HepG2 (cell line): Measurements from ENCODE around the gene LOXL4. TPM values are rescaled to one million over a fixed set of nuclear protein-coding genes. Genes with fewer than 3 reads are reported as not detected.

ENCODE experiments used
- ATAC-seq: fragments of 200-7000 bp; cut with Tn5 transposase; 3 replicates; pipeline ENCODE4 v1.9.1; 2020; ENCODE audit warnings: mild to moderate bottlenecking, moderate library complexity
- BruUV-seq: library from RNA; stranded (reverse); fragments of 400-500 nt; replicated peaks from 2 replicates; lab custom pipeline; 2021; lab: Mats Ljungman, UMichigan
- CTCF ChIA-PET: fragments of 300-600 bp; formaldehyde crosslinking; extraction: SDS; loops from one replicate; lab custom pipeline; 2021; ENCODE audit warnings: low total read pairs, inconsistent platforms, low intra/inter-chr PET ratio; lab: Yijun Ruan, JAX
- POLR2A ChIA-PET: fragments of 350-600 bp; sonication (Branson Sonifier 250); formaldehyde crosslinking; loops from one replicate; lab custom pipeline; 2020; ENCODE audit warnings: antibody characterized with exemption, inconsistent platforms; lab: Yijun Ruan, JAX
- DNase-seq: peaks from one replicate; pipeline ENCODE4 v3.0.0-alpha.2; 2015; ENCODE audit warnings: low spot score
- FAIRE-seq: peaks from 3 replicates; lab custom pipeline; 2011; peaks lifted over from hg19 to GRCh38; lab: Jason Lieb, UNC
- H2AFZ ChIP-seq: one replicate; pipeline ENCODE4 v1.6.1; 2011; ENCODE audit warnings: low read length, inconsistent platforms
- H3K27ac ChIP-seq: fragments of 300-600 bp; 3 replicates; pipeline ENCODE4 v1.8.0; 2011; ENCODE audit warnings: mixed run types, mild to moderate bottlenecking, mixed read lengths, low read length, inconsistent platforms; ENCODE audit not compliant: insufficient read depth; ENCODE audit errors: extremely low read length
- H3K27me3 ChIP-seq, 2 experiments: fragments of 200-600 bp in 1 of 2; 2 replicates in 1 of 2; 3 replicates in 1 of 2; pipeline versions ENCODE4 v1.6.0 to v1.8.0; 2011; ENCODE audit warnings: low read length in 2 of 2, mild to moderate bottlenecking in 2 of 2, moderate library complexity in 2 of 2, inconsistent platforms in 1 of 2; ENCODE audit not compliant: insufficient read depth in 2 of 2, control insufficient read depth in 1 of 2
- H3K36me3 ChIP-seq, 2 experiments: fragments of 200-600 bp in 1 of 2; replicated peaks in 1 of 2; 2 replicates in 1 of 2; 3 replicates in 1 of 2; pipeline versions ENCODE4 v1.5.1 to v1.8.0; 2011; ENCODE audit warnings: low read length in 2 of 2, inconsistent platforms in 1 of 2; ENCODE audit not compliant: insufficient read depth in 2 of 2, control insufficient read depth in 1 of 2
- H3K4me1 ChIP-seq: 2 replicates; pipeline ENCODE4 v1.5.1; 2012; ENCODE audit warnings: low read length, inconsistent platforms; ENCODE audit not compliant: insufficient read depth
- H3K4me2 ChIP-seq: 2 replicates; pipeline ENCODE4 v1.6.0; 2011; ENCODE audit warnings: low read depth, low read length, inconsistent platforms
- H3K4me3 ChIP-seq, 3 experiments: fragments of 200-600 bp in 1 of 3; sonication (generic), shearing (Covaris generic) in 1 of 3; replicated peaks in 1 of 3; 2 replicates each; pipeline ENCODE4 v1.5.1; 2011 to 2016; ENCODE audit warnings: low read length in 3 of 3, inconsistent platforms in 2 of 3, low read depth in 2 of 3, mild to moderate bottlenecking in 2 of 3, control low read depth in 1 of 3, mixed read lengths in 1 of 3; ENCODE audit not compliant: insufficient read depth in 1 of 3
- H3K79me2 ChIP-seq: one replicate; pipeline ENCODE4 v1.6.1; 2011; ENCODE audit warnings: low read length, inconsistent platforms; ENCODE audit not compliant: insufficient read depth
- H3K9ac ChIP-seq: 2 replicates; pipeline ENCODE4 v1.6.0; 2011; ENCODE audit warnings: mild to moderate bottlenecking, low read depth, low read length, inconsistent platforms; ENCODE audit not compliant: insufficient read depth
- H3K9me3 ChIP-seq: 2 replicates; pipeline ENCODE4 v1.5.1; 2012; ENCODE audit warnings: mild to moderate bottlenecking, low read length
- H4K20me1 ChIP-seq: 2 replicates; pipeline ENCODE4 v1.6.0; 2011; ENCODE audit warnings: inconsistent platforms, mild to moderate bottlenecking, low read length, moderate library complexity; ENCODE audit not compliant: insufficient read depth
- CENPX ChIP-seq: sonication (generic); formaldehyde crosslinking; IDR thresholded peaks from 2 replicates; pipeline ENCODE4 v1.9.0; 2021; ENCODE audit warnings: mild to moderate bottlenecking, missing genetic modification reagents, moderate library complexity
- CHD4 ChIP-seq: fragments of 200-600 bp; sonication (generic); IDR thresholded peaks from 2 replicates; pipeline ENCODE4 v1.7.0; 2017; ENCODE audit warnings: mild to moderate bottlenecking, low read length, borderline replicate concordance
- ISX ChIP-seq: sonication (generic); formaldehyde crosslinking; conservative IDR thresholded peaks from 2 replicates; pipeline ENCODE4 v1.5.0; 2020; ENCODE audit warnings: missing genetic modification reagents
- MEIS2 ChIP-seq: sonication (generic); formaldehyde crosslinking; IDR thresholded peaks from 2 replicates; pipeline ENCODE4 v1.9.0; 2021; ENCODE audit warnings: mild to moderate bottlenecking, missing genetic modification reagents
- MIXL1 ChIP-seq: IDR thresholded peaks from 2 replicates; pipeline ENCODE4 v1.6.1; 2016
- TARDBP ChIP-seq: sonication (generic); formaldehyde crosslinking; IDR thresholded peaks from 2 replicates; pipeline ENCODE4 v1.8.0; 2022; ENCODE audit warnings: mild to moderate bottlenecking, missing genetic modification reagents
- THYN1 ChIP-seq: sonication (generic); formaldehyde crosslinking; IDR thresholded peaks from 2 replicates; pipeline ENCODE4 v1.8.1; 2023; ENCODE audit warnings: low read depth, mild to moderate bottlenecking, moderate library complexity, missing genetic modification reagents, borderline replicate concordance
- WGBS: methylation state at CpG from one replicate; pipeline ENCODE4 v1.1.6; 2017; ENCODE audit warnings: low lambda C conversion rate; 5-methylcytosine and 5-hydroxymethylcytosine counted together
- in situ Hi-C: cut with HindIII; loops from 2 replicates; pipeline ENCODE4 v1.10.0; 2017; ENCODE audit warnings: low pct_unique_long_range_greater_than_20kb; ENCODE audit not compliant: extremely low pct_ligation_motif_present
- intact Hi-C: fragments of 100-400 bp; cut with micrococcal nuclease; formaldehyde crosslinking; loops from one replicate; pipeline ENCODE4 v1.10.0; 2022; ENCODE audit not compliant: unreplicated experiment
- polyA plus RNA-seq, 8 experiments: library from polyadenylated mRNA; depleted of rRNA in 3 of 8; stranded (reverse) in 7 of 8; unstranded in 1 of 8; fragments of >200 nt; fragmentation: Illumina TruSeq in 4 of 8; extraction: Trizol in 4 of 8; gene quantifications; 2 replicates each; pipeline versions ENCODE4 v1.2.1 to v1.2.3, GENCODE V29; 2011 to 2016; ENCODE audit warnings: low read depth in 4 of 8, missing spikeins in 1 of 8, mixed read lengths in 1 of 8; ENCODE audit not compliant: insufficient read depth in 1 of 8
- total RNA-seq, 5 experiments: library from RNA; depleted of rRNA; stranded (reverse); fragments of >200 nt; fragmentation: Illumina TruSeq; extraction: Trizol; gene quantifications; 2 replicates each; pipeline ENCODE4 v1.2.3, GENCODE V29; 2016; ENCODE audit warnings: low read depth in 1 of 5
- TF ChIP-seq, protein P1 (sequence below): sonication (generic); formaldehyde crosslinking; IDR thresholded peaks from 2 replicates; pipeline ENCODE4 v1.5.0; 2020; ENCODE audit warnings: missing genetic modification reagents
- TF ChIP-seq, protein P2 (sequence below): sonication (generic); formaldehyde crosslinking; IDR thresholded peaks from 2 replicates; pipeline ENCODE4 v1.4.0; 2020; ENCODE audit warnings: mild to moderate bottlenecking, missing genetic modification reagents
- TF ChIP-seq, protein P3 (sequence below): sonication (generic); formaldehyde crosslinking; IDR thresholded peaks from 2 replicates; pipeline ENCODE4 v1.5.1; 2020; ENCODE audit warnings: missing genetic modification reagents, mild to moderate bottlenecking, borderline replicate concordance
- TF ChIP-seq, protein P4 (sequence below): IDR thresholded peaks from 2 replicates; pipeline ENCODE4 v1.4.0; 2020; ENCODE audit warnings: mild to moderate bottlenecking, missing genetic modification reagents

Gene LOXL4
- total and polyA plus RNA-seq, 2 of the 13 experiments (the other 11 are each of a cell fraction or from before 2014, with no cell fraction given), result 8.8 to 21.1 TPM

DNA sequence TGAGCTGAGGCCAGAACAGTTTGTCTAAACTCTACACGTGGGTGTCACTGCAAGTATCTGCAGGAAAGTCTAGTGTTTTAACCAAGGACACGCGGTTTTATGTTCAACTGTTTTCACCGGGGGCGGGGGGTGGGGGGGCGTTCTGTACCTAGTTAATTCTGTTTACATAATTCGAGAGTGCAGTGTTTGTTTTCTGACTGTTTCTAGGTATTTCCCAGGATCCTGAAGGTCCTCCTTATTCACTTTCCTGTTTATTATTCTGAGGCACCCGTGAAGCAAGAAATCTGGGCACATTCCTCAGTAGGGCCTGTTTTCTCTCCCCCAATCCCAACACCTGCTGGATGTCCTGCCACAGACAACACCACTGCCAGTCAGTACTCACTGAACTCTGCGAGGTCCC is 7.6 kb downstream of the LOXL4 start:
- no TSS peak for BruUV-seq
- Histone ChIP-seq H3K4me3 (no peak overlapping the region), H3K79me2 (no peaks in the 10 kb centered on the region), H3K4me1 (peaks cover 28% of the 10 kb centered on the region), H3K9me3 (no peaks in the 10 kb centered on the region), H3K27me3 (no peaks in the 10 kb centered on the region), H3K27ac (no peak overlapping the region), H3K36me3 (no peaks in the 10 kb centered on the region; a peak in 1 of 5 replicates), H4K20me1 (no peaks in the 10 kb centered on the region), H3K9ac (no peak overlapping the region), H3K4me2 (no peak overlapping the region), H2AFZ (no peak overlapping the region)
- intact Hi-C loops, result no loop called here
- in situ Hi-C loops, result no loop called here
- no peak for FAIRE-seq
- ChIA-PET POLR2A (no interaction called here), CTCF (no interaction called here)
- DNase-seq, result no peak
- ATAC-seq, result no peak; the same call in 2 of the 3 replicates
- 16% methylated on average over 8 of the region's 9 CpGs for WGBS
- TF ChIP-seq MEIS2 (CRISPR knock-in tag) (no peak), THYN1 (CRISPR knock-in tag) (no peak), CHD4 (no peak), MIXL1 (CRISPR knock-in tag) (0 out of 2 replicates have a peak, but pooled peaks have one; percentile 15), CENPX (CRISPR knock-in tag) (no peak), TARDBP (CRISPR knock-in tag) (no peak), ISX (CRISPR knock-in tag) (no peak)
- TF ChIP-seq, protein P1, sequence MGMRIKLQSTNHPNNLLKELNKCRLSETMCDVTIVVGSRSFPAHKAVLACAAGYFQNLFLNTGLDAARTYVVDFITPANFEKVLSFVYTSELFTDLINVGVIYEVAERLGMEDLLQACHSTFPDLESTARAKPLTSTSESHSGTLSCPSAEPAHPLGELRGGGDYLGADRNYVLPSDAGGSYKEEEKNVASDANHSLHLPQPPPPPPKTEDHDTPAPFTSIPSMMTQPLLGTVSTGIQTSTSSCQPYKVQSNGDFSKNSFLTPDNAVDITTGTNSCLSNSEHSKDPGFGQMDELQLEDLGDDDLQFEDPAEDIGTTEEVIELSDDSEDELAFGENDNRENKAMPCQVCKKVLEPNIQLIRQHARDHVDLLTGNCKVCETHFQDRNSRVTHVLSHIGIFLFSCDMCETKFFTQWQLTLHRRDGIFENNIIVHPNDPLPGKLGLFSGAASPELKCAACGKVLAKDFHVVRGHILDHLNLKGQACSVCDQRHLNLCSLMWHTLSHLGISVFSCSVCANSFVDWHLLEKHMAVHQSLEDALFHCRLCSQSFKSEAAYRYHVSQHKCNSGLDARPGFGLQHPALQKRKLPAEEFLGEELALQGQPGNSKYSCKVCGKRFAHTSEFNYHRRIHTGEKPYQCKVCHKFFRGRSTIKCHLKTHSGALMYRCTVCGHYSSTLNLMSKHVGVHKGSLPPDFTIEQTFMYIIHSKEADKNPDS (CRISPR knock-in tag), result no peak
- TF ChIP-seq, protein P2, sequence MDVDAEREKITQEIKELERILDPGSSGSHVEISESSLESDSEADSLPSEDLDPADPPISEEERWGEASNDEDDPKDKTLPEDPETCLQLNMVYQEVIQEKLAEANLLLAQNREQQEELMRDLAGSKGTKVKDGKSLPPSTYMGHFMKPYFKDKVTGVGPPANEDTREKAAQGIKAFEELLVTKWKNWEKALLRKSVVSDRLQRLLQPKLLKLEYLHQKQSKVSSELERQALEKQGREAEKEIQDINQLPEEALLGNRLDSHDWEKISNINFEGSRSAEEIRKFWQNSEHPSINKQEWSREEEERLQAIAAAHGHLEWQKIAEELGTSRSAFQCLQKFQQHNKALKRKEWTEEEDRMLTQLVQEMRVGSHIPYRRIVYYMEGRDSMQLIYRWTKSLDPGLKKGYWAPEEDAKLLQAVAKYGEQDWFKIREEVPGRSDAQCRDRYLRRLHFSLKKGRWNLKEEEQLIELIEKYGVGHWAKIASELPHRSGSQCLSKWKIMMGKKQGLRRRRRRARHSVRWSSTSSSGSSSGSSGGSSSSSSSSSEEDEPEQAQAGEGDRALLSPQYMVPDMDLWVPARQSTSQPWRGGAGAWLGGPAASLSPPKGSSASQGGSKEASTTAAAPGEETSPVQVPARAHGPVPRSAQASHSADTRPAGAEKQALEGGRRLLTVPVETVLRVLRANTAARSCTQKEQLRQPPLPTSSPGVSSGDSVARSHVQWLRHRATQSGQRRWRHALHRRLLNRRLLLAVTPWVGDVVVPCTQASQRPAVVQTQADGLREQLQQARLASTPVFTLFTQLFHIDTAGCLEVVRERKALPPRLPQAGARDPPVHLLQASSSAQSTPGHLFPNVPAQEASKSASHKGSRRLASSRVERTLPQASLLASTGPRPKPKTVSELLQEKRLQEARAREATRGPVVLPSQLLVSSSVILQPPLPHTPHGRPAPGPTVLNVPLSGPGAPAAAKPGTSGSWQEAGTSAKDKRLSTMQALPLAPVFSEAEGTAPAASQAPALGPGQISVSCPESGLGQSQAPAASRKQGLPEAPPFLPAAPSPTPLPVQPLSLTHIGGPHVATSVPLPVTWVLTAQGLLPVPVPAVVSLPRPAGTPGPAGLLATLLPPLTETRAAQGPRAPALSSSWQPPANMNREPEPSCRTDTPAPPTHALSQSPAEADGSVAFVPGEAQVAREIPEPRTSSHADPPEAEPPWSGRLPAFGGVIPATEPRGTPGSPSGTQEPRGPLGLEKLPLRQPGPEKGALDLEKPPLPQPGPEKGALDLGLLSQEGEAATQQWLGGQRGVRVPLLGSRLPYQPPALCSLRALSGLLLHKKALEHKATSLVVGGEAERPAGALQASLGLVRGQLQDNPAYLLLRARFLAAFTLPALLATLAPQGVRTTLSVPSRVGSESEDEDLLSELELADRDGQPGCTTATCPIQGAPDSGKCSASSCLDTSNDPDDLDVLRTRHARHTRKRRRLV (CRISPR knock-in tag), result no peak
- TF ChIP-seq, protein P3, sequence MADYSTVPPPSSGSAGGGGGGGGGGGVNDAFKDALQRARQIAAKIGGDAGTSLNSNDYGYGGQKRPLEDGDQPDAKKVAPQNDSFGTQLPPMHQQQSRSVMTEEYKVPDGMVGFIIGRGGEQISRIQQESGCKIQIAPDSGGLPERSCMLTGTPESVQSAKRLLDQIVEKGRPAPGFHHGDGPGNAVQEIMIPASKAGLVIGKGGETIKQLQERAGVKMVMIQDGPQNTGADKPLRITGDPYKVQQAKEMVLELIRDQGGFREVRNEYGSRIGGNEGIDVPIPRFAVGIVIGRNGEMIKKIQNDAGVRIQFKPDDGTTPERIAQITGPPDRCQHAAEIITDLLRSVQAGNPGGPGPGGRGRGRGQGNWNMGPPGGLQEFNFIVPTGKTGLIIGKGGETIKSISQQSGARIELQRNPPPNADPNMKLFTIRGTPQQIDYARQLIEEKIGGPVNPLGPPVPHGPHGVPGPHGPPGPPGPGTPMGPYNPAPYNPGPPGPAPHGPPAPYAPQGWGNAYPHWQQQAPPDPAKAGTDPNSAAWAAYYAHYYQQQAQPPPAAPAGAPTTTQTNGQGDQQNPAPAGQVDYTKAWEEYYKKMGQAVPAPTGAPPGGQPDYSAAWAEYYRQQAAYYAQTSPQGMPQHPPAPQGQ (CRISPR knock-in tag), result no peak
- TF ChIP-seq, protein P4, sequence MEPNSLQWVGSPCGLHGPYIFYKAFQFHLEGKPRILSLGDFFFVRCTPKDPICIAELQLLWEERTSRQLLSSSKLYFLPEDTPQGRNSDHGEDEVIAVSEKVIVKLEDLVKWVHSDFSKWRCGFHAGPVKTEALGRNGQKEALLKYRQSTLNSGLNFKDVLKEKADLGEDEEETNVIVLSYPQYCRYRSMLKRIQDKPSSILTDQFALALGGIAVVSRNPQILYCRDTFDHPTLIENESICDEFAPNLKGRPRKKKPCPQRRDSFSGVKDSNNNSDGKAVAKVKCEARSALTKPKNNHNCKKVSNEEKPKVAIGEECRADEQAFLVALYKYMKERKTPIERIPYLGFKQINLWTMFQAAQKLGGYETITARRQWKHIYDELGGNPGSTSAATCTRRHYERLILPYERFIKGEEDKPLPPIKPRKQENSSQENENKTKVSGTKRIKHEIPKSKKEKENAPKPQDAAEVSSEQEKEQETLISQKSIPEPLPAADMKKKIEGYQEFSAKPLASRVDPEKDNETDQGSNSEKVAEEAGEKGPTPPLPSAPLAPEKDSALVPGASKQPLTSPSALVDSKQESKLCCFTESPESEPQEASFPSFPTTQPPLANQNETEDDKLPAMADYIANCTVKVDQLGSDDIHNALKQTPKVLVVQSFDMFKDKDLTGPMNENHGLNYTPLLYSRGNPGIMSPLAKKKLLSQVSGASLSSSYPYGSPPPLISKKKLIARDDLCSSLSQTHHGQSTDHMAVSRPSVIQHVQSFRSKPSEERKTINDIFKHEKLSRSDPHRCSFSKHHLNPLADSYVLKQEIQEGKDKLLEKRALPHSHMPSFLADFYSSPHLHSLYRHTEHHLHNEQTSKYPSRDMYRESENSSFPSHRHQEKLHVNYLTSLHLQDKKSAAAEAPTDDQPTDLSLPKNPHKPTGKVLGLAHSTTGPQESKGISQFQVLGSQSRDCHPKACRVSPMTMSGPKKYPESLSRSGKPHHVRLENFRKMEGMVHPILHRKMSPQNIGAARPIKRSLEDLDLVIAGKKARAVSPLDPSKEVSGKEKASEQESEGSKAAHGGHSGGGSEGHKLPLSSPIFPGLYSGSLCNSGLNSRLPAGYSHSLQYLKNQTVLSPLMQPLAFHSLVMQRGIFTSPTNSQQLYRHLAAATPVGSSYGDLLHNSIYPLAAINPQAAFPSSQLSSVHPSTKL (CRISPR knock-in tag), result peak; percentile 15; the same call in 1 of the 2 replicates
